GM18520 (cell line): ENCODE measurements around the gene HS6ST3.
"Not testable (repeated sequence)": the region's sequence is repeated elsewhere in the genome, so short reads cannot be mapped to it uniquely, and the experiment has no call there.

Experiments
- ATAC-seq: cut with Tn5 transposase; IDR thresholded peaks from one replicate; pipeline ENCODE4 v1.9.1; 2021; ENCODE audit not compliant: unreplicated experiment

The HS6ST3 gene

GRCh38 chr13:96091164-96092117 is 1.5 kb downstream of the HS6ST3 start:
- no peak for ATAC-seq

GRCh38 chr13:96093296-96094006 is 3.5 kb downstream of the HS6ST3 start:
- ATAC-seq = no peak

GRCh38 chr13:96100457-96101220 is 10.7 kb downstream of the HS6ST3 start:
- no peak for ATAC-seq

- no peak for ATAC-seq
Observed at GRCh38 chr13:96104516-96104915, 14.6 kb downstream of the HS6ST3 start.

GRCh38 chr13:96108072-96108471 is 18.2 kb downstream of the HS6ST3 start:
- ATAC-seq = not testable (repeated sequence)

GRCh38 chr13:96109125-96109524 is 19.2 kb downstream of the HS6ST3 start:
- ATAC-seq = no peak

- ATAC-seq = no peak
Observed at GRCh38 chr13:96112936-96113335, 23.0 kb downstream of the HS6ST3 start.

GRCh38 chr13:96115368-96115767 is 25.5 kb downstream of the HS6ST3 start:
- not testable (repeated sequence) for ATAC-seq

- ATAC-seq = no peak
Observed at GRCh38 chr13:96119921-96120320, 30.0 kb downstream of the HS6ST3 start.

- ATAC-seq = no peak
Observed at GRCh38 chr13:96130818-96131340, 41.0 kb downstream of the HS6ST3 start.

GRCh38 chr13:96141032-96141431 is 51.1 kb downstream of the HS6ST3 start:
- no peak for ATAC-seq

GRCh38 chr13:96159725-96160124 is 69.8 kb downstream of the HS6ST3 start:
- no peak for ATAC-seq

GRCh38 chr13:96161141-96161540 is 71.2 kb downstream of the HS6ST3 start:
- no peak for ATAC-seq

- ATAC-seq = no peak
Observed at GRCh38 chr13:96165840-96166239, 75.9 kb downstream of the HS6ST3 start.

GRCh38 chr13:96172066-96172465 is 82.2 kb downstream of the HS6ST3 start:
- ATAC-seq = no peak

- no peak for ATAC-seq
Observed at GRCh38 chr13:96178759-96179158, 88.9 kb downstream of the HS6ST3 start.

GRCh38 chr13:96179309-96179708 is 89.4 kb downstream of the HS6ST3 start:
- ATAC-seq = no peak

- no peak for ATAC-seq
Observed at GRCh38 chr13:96181911-96182310, 92.0 kb downstream of the HS6ST3 start.

GRCh38 chr13:96185818-96186217 is 95.9 kb downstream of the HS6ST3 start:
- no peak for ATAC-seq

- ATAC-seq = no peak
Observed at GRCh38 chr13:96191367-96191766, 101.5 kb downstream of the HS6ST3 start.

- no peak for ATAC-seq
Observed at GRCh38 chr13:96193728-96194310, 103.9 kb downstream of the HS6ST3 start.
